ENCODE data around the gene DDTL. TPM values are rescaled to one million over a fixed set of nuclear protein-coding genes. Genes with fewer than 3 reads are reported as not detected.
"Not testable (repeated sequence)": the region's sequence is repeated elsewhere in the genome, so short reads cannot be mapped to it uniquely, and the experiment has no call there.

DDTL gene
- polyA plus RNA-seq, 3 donors = 0.25 to 0.41 TPM; not detected in 1

GRCh38 chr22:23939017-23939357 lies 27.7 kb upstream of the DDTL start:
- H3K4me3 ChIP-seq (replicated peaks in 1 of 3; ENCODE audit: low read depth in 2 of 3, low read length in 3 of 3) = no peak overlapping the region
- intact Hi-C loops (cut with micrococcal nuclease) = loop anchor here in 1 of 2 donors (5.0 kb wide), 1 partner anchor 68 kb away; the partner anchor contains the start of gene GSTT4
- H3K4me2 ChIP-seq (replicated peaks; ENCODE audit: extremely low read depth, low read length, poor library complexity, severe bottlenecking) = no peak overlapping the region

GRCh38 chr22:23940166-23940565 lies 26.5 kb upstream of the DDTL start:
- H3K9ac ChIP-seq (ENCODE audit: insufficient read depth, low read length, poor library complexity, severe bottlenecking); H3K79me2 ChIP-seq (ENCODE audit: insufficient read depth, low read length); intact Hi-C loops (cut with micrococcal nuclease); H4K20me1 ChIP-seq (ENCODE audit: insufficient read depth, low read length); H3K4me2 ChIP-seq (replicated peaks; ENCODE audit: extremely low read depth, low read length, poor library complexity, severe bottlenecking); H3K27me3 ChIP-seq (ENCODE audit: control insufficient read depth in 2 of 2, insufficient read depth in 2 of 2, low read length in 2 of 2); DNase-seq; H3K27ac Mint-ChIP-seq; H3K36me3 ChIP-seq (replicated peaks in 1 of 2; ENCODE audit: control insufficient read depth in 1 of 2, insufficient read depth in 2 of 2, low read length in 2 of 2); H3K9me3 ChIP-seq (replicated peaks in 1 of 2; ENCODE audit: control insufficient read depth in 1 of 2, insufficient read depth in 1 of 2, low read length in 2 of 2); H3K4me1 Mint-ChIP-seq; H3K9me3 Mint-ChIP-seq; H2AFZ ChIP-seq (ENCODE audit: insufficient read depth, low read depth, low read length, poor library complexity, severe bottlenecking); H3K36me3 Mint-ChIP-seq; H3K4me1 ChIP-seq (ENCODE audit: control insufficient read depth in 1 of 2, insufficient read depth in 2 of 2, low read length in 2 of 2); H3K27ac ChIP-seq (ENCODE audit: low read depth in 1 of 2, low read length in 2 of 2); H3K27me3 Mint-ChIP-seq (ENCODE audit: low read depth in 3 of 3); H3K4me3 Mint-ChIP-seq; H3K4me3 ChIP-seq (replicated peaks in 1 of 3; ENCODE audit: low read depth in 2 of 3, low read length in 3 of 3): not testable (repeated sequence)
- no CpG with 5 or more reads among the region's 14 CpGs for WGBS (ENCODE audit: insufficient coverage)

More at GRCh38 chr22:23939017-23939357, 27.7 kb upstream of the DDTL start:
- Histone ChIP-seq H3K4me1 (ENCODE audit: control insufficient read depth in 1 of 2, insufficient read depth in 2 of 2, low read length in 2 of 2) (no peaks in the 10 kb centered on the region), H3K36me3 (replicated peaks in 1 of 2; ENCODE audit: control insufficient read depth in 1 of 2, insufficient read depth in 2 of 2, low read length in 2 of 2) (no peaks in the 10 kb centered on the region), H3K27ac (ENCODE audit: low read depth in 1 of 2, low read length in 2 of 2) (no peak overlapping the region), H4K20me1 (ENCODE audit: insufficient read depth, low read length) (no peaks in the 10 kb centered on the region), H3K9ac (ENCODE audit: insufficient read depth, low read length, poor library complexity, severe bottlenecking) (no peak overlapping the region), H3K9me3 (replicated peaks in 1 of 2; ENCODE audit: control insufficient read depth in 1 of 2, insufficient read depth in 1 of 2, low read length in 2 of 2) (no peaks in the 10 kb centered on the region), H3K27me3 (ENCODE audit: control insufficient read depth in 2 of 2, insufficient read depth in 2 of 2, low read length in 2 of 2) (no peaks in the 10 kb centered on the region), H3K79me2 (ENCODE audit: insufficient read depth, low read length) (no peaks in the 10 kb centered on the region), H2AFZ (ENCODE audit: insufficient read depth, low read depth, low read length, poor library complexity, severe bottlenecking) (no peak overlapping the region)
- no peaks in the 10 kb centered on the region for H3K4me1 Mint-ChIP-seq
- no peaks in the 10 kb centered on the region for H3K36me3 Mint-ChIP-seq
- TF ChIP-seq CTCF (IDR thresholded peaks at IDR 0.05) = no peak
- no peaks in the 10 kb centered on the region for H3K9me3 Mint-ChIP-seq
- DNase-seq = no peak
- H3K27me3 Mint-ChIP-seq (ENCODE audit: low read depth in 3 of 3) = peaks cover 3 to 7% (median 3%) of the 10 kb centered on the region in 3 donors
- WGBS (ENCODE audit: insufficient coverage) = 100% methylated on average over 1 of the region's 3 CpGs
- H3K4me3 Mint-ChIP-seq = no peak overlapping the region
- no peak overlapping the region for H3K27ac Mint-ChIP-seq

GRCh38 chr22:23947391-23947790 lies 19.3 kb upstream of the DDTL start:
- H3K27me3 ChIP-seq (ENCODE audit: control insufficient read depth in 2 of 2, insufficient read depth in 2 of 2, low read length in 2 of 2); H3K4me3 Mint-ChIP-seq; H3K79me2 ChIP-seq (ENCODE audit: insufficient read depth, low read length); H3K4me2 ChIP-seq (replicated peaks; ENCODE audit: extremely low read depth, low read length, poor library complexity, severe bottlenecking); H3K4me1 Mint-ChIP-seq; H3K27ac ChIP-seq (ENCODE audit: low read depth in 1 of 2, low read length in 2 of 2); H3K9me3 Mint-ChIP-seq; H3K9ac ChIP-seq (ENCODE audit: insufficient read depth, low read length, poor library complexity, severe bottlenecking); H3K4me1 ChIP-seq (ENCODE audit: control insufficient read depth in 1 of 2, insufficient read depth in 2 of 2, low read length in 2 of 2); H3K36me3 ChIP-seq (replicated peaks in 1 of 2; ENCODE audit: control insufficient read depth in 1 of 2, insufficient read depth in 2 of 2, low read length in 2 of 2); DNase-seq; H4K20me1 ChIP-seq (ENCODE audit: insufficient read depth, low read length); H3K36me3 Mint-ChIP-seq; H3K9me3 ChIP-seq (replicated peaks in 1 of 2; ENCODE audit: control insufficient read depth in 1 of 2, insufficient read depth in 1 of 2, low read length in 2 of 2); H3K4me3 ChIP-seq (replicated peaks in 1 of 3; ENCODE audit: low read depth in 2 of 3, low read length in 3 of 3); H3K27me3 Mint-ChIP-seq (ENCODE audit: low read depth in 3 of 3); intact Hi-C loops (cut with micrococcal nuclease); H2AFZ ChIP-seq (ENCODE audit: insufficient read depth, low read depth, low read length, poor library complexity, severe bottlenecking); H3K27ac Mint-ChIP-seq: not testable (repeated sequence)
- no CpG with 5 or more reads among the region's 3 CpGs for whole genome bisulfite sequencing (ENCODE audit: insufficient coverage)

- H3K9ac ChIP-seq (ENCODE audit: insufficient read depth, low read length, poor library complexity, severe bottlenecking); H2AFZ ChIP-seq (ENCODE audit: insufficient read depth, low read depth, low read length, poor library complexity, severe bottlenecking); H3K4me3 ChIP-seq (replicated peaks in 1 of 3; ENCODE audit: low read depth in 2 of 3, low read length in 3 of 3); H3K36me3 Mint-ChIP-seq; H3K36me3 ChIP-seq (replicated peaks in 1 of 2; ENCODE audit: control insufficient read depth in 1 of 2, insufficient read depth in 2 of 2, low read length in 2 of 2); H3K9me3 Mint-ChIP-seq; H3K4me3 Mint-ChIP-seq; H3K27ac ChIP-seq (ENCODE audit: low read depth in 1 of 2, low read length in 2 of 2); H3K27ac Mint-ChIP-seq; H3K4me2 ChIP-seq (replicated peaks; ENCODE audit: extremely low read depth, low read length, poor library complexity, severe bottlenecking); intact Hi-C loops (cut with micrococcal nuclease); DNase-seq; H3K4me1 ChIP-seq (ENCODE audit: control insufficient read depth in 1 of 2, insufficient read depth in 2 of 2, low read length in 2 of 2); H3K9me3 ChIP-seq (replicated peaks in 1 of 2; ENCODE audit: control insufficient read depth in 1 of 2, insufficient read depth in 1 of 2, low read length in 2 of 2); H4K20me1 ChIP-seq (ENCODE audit: insufficient read depth, low read length); H3K27me3 Mint-ChIP-seq (ENCODE audit: low read depth in 3 of 3); H3K4me1 Mint-ChIP-seq; H3K27me3 ChIP-seq (ENCODE audit: control insufficient read depth in 2 of 2, insufficient read depth in 2 of 2, low read length in 2 of 2); H3K79me2 ChIP-seq (ENCODE audit: insufficient read depth, low read length): not testable (repeated sequence)
- WGBS (ENCODE audit: insufficient coverage) = 88% methylated on average over 9 of the region's 18 CpGs
Measured at GRCh38 chr22:23949764-23950163, 16.9 kb upstream of the DDTL start.

Measured in CD14-positive monocyte (primary cell).